Liver (tissue), 9 donors: ENCODE results near the gene ANKRD10. TPM values are rescaled to one million over a fixed set of nuclear protein-coding genes. Genes with fewer than 3 reads are reported as not detected.

Experiments used
- DNase-seq: peaks from one replicate; pipeline ENCODE4 v3.0.0-alpha.2; 2017; ENCODE audit warnings: low spot score
- H3K27ac ChIP-seq, 2 donors: one replicate each; pipeline ENCODE4 v1.7.0; 2013; ENCODE audit warnings: inconsistent platforms in 2 of 2, low read length in 2 of 2, control low read depth in 1 of 2, low read depth in 1 of 2, mild to moderate bottlenecking in 1 of 2
- H3K27me3 ChIP-seq, 4 donors: one replicate each; pipeline versions ENCODE4 v1.6.1 to v1.7.0; 2013; ENCODE audit warnings: low read length in 3 of 4, inconsistent platforms in 1 of 4, mild to moderate bottlenecking in 1 of 4, moderate library complexity in 1 of 4; ENCODE audit not compliant: control insufficient read depth in 4 of 4, insufficient read depth in 4 of 4
- H3K36me3 ChIP-seq, 4 donors: one replicate each; pipeline versions ENCODE4 v1.6.1 to v1.7.0; 2013; ENCODE audit warnings: low read length in 3 of 4, mild to moderate bottlenecking in 3 of 4, low read depth in 1 of 4, moderate library complexity in 1 of 4; ENCODE audit not compliant: control insufficient read depth in 4 of 4, insufficient read depth in 3 of 4
- H3K4me1 ChIP-seq, 4 donors: one replicate each; pipeline versions ENCODE4 v1.6.1 to v1.7.0; 2013; ENCODE audit warnings: low read length in 3 of 4, mild to moderate bottlenecking in 3 of 4, moderate library complexity in 1 of 4; ENCODE audit not compliant: control insufficient read depth in 4 of 4, insufficient read depth in 4 of 4
- H3K4me3 ChIP-seq, 3 donors: one replicate each; pipeline versions ENCODE4 v1.6.1 to v1.7.0; 2013; ENCODE audit warnings: low read length in 3 of 3, control low read depth in 1 of 3, low read depth in 1 of 3, mild to moderate bottlenecking in 1 of 3
- H3K9ac ChIP-seq, 2 donors: one replicate each; pipeline ENCODE4 v1.7.0; 2013; ENCODE audit warnings: low read length in 2 of 2, mild to moderate bottlenecking in 2 of 2, moderate library complexity in 2 of 2, control low read depth in 1 of 2, low read depth in 1 of 2
- H3K9me3 ChIP-seq, 4 donors: one replicate each; pipeline versions ENCODE4 v1.6.1 to v1.7.0; 2013; ENCODE audit warnings: low read length in 3 of 4; ENCODE audit not compliant: control insufficient read depth in 4 of 4
- ATF3 ChIP-seq: IDR thresholded peaks from 2 replicates; pipeline ENCODE4 v1.6.1; 2016; ENCODE audit warnings: antibody characterized with exemption
- CTCF ChIP-seq: fragments of 150-350 bp; IDR thresholded peaks from 2 replicates; pipeline ENCODE4 v1.5.1; 2017; ENCODE audit warnings: improper control_type of control experiment, low read depth, low read length; ENCODE audit not compliant: missing input control
- EGR1 ChIP-seq, 2 donors: IDR thresholded peaks; 2 replicates each; pipeline ENCODE4 v1.6.1; 2016 to 2018; ENCODE audit warnings: antibody characterized with exemption in 2 of 2, low read depth in 2 of 2
- FOXA1 ChIP-seq: IDR thresholded peaks from 2 replicates; pipeline ENCODE4 v1.6.1; 2016; ENCODE audit warnings: antibody characterized with exemption
- FOXA2 ChIP-seq: IDR thresholded peaks from 2 replicates; pipeline ENCODE4 v1.6.1; 2016; ENCODE audit warnings: antibody characterized with exemption
- GABPA ChIP-seq, 2 donors: IDR thresholded peaks in 1 of 2; conservative IDR thresholded peaks in 1 of 2; 2 replicates each; pipeline ENCODE4 v1.6.1; 2016; ENCODE audit warnings: antibody characterized with exemption in 2 of 2, mild to moderate bottlenecking in 1 of 2, moderate library complexity in 1 of 2
- HNF4A ChIP-seq, 2 donors: conservative IDR thresholded peaks; 2 replicates each; pipeline ENCODE4 v1.6.1; 2016; ENCODE audit warnings: antibody characterized with exemption in 2 of 2, mild to moderate bottlenecking in 2 of 2
- HNF4G ChIP-seq: IDR thresholded peaks from 2 replicates; pipeline ENCODE4 v1.6.1; 2016; ENCODE audit warnings: antibody characterized with exemption
- JUND ChIP-seq, 2 donors: IDR thresholded peaks; 2 replicates each; pipeline ENCODE4 v1.6.1; 2016; ENCODE audit warnings: antibody characterized with exemption in 2 of 2
- NR2F2 ChIP-seq: IDR thresholded peaks from 2 replicates; pipeline ENCODE4 v1.6.1; 2016; ENCODE audit warnings: antibody characterized with exemption
- RAD21 ChIP-seq, 2 donors: IDR thresholded peaks; 2 replicates each; pipeline ENCODE4 v1.6.1; 2016; ENCODE audit warnings: antibody characterized with exemption in 2 of 2, mild to moderate bottlenecking in 2 of 2
- REST ChIP-seq: IDR thresholded peaks from 2 replicates; pipeline ENCODE4 v1.6.1; 2016; ENCODE audit warnings: antibody characterized with exemption, mild to moderate bottlenecking
- RXRA ChIP-seq, 2 donors: IDR thresholded peaks; 2 replicates each; pipeline ENCODE4 v1.6.1; 2017 to 2018; ENCODE audit warnings: antibody characterized with exemption in 2 of 2, mild to moderate bottlenecking in 1 of 2
- SP1 ChIP-seq: IDR thresholded peaks from 2 replicates; pipeline ENCODE4 v1.6.1; 2018; ENCODE audit warnings: antibody characterized with exemption, mild to moderate bottlenecking
- TAF1 ChIP-seq: conservative IDR thresholded peaks from 2 replicates; pipeline ENCODE4 v1.6.1; 2016; ENCODE audit warnings: antibody characterized with exemption, mild to moderate bottlenecking
- YY1 ChIP-seq: IDR thresholded peaks from 2 replicates; pipeline ENCODE4 v1.6.1; 2016; ENCODE audit warnings: antibody characterized with exemption, mild to moderate bottlenecking
- ZBTB33 ChIP-seq: IDR thresholded peaks from 2 replicates; pipeline ENCODE4 v1.6.1; 2016; ENCODE audit warnings: antibody characterized with exemption
- WGBS: extraction: QIAGEN DNeasy Blood & Tissue Kit; methylation state at CpG from one replicate; pipeline ENCODE4 v1.1.7; 2013; 5-methylcytosine and 5-hydroxymethylcytosine counted together
- polyA plus RNA-seq, 2 donors: library from polyadenylated mRNA; stranded (reverse) in 1 of 2; unstranded in 1 of 2; fragments of 200-250 nt in 1 of 2; fragments of >200 nt in 1 of 2; fragmentation: Nextera tagmentation in 1 of 2; extraction: Ambion mirVana in 1 of 2; gene quantifications; one replicate each; pipeline versions ENCODE4 v1.2.1 to v1.2.3, GENCODE V29; 2013 to 2015
- total RNA-seq, 2 donors: library from RNA; depleted of rRNA; stranded (reverse); fragments of >200 nt; gene quantifications; one replicate each; pipeline ENCODE4 v1.2.3, GENCODE V29; 2014
- TF ChIP-seq, protein P1 (sequence below): IDR thresholded peaks from 2 replicates; pipeline ENCODE4 v1.6.1; 2016; ENCODE audit warnings: antibody characterized with exemption
- donor health status: healthy.
- donor health status: healthy.
- donor health status: healthy.
- donor health status: healthy.
- donor health status: healthy.

The ANKRD10 gene
- total and polyA plus RNA-seq, 4 donors, result 18.8 to 74.1 (median 52.9) TPM

DNA sequence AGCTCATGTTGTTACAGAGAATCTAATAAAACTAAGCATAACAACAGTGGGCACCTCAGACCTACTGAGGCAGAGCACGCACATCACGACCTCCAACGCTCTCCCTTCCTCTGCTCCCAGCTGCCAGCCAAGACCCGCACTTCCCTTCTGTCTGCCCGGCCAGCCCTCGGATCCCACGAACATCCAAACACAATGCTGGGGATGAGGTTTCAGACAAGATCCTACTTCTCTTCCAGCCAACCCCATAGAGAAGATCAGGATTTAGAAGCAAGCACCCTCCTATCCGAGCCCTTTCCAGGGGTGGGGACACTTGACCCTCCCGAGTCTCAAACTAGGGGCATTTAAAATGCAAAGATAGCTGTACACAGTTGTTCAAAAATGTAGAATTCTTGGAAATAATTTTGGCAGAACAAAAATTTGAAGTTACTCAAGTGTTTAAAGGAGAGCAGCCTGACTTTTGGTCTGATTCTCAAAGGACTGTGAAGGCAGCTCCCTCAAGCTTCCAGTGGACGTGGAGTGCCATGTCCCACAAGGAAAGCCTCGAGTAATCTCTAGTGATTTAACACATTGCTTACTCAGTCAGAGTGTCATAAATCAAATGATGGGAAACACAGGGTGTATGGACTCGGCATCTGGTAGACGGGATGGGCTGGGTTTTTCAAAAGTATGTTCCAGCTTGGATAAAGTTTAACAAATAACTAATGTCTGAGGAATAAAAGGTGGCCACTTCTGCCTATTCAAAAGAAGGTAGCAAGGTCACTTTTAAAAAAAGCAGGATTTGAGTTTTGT lies 32.8 kb downstream of the ANKRD10 start (continued):
- TF ChIP-seq CTCF (no peak), FOXA2 (no peak), TAF1 (no peak), SP1 (no peak), EGR1 (IDR thresholded peaks at IDR 0.05; ENCODE audit: low read depth in 2 of 2) (no peak), YY1 (no peak), NR2F2 (no peak), RXRA (IDR thresholded peaks at IDR 0.05) (no peak), JUND (IDR thresholded peaks at IDR 0.05) (no peak), FOXA1 (no peak), HNF4A (conservative IDR thresholded peaks at IDR 0.05) (no peak)

GRCh38 chr13:110880627-110881026 lies 34.2 kb downstream of the ANKRD10 start:
- Histone ChIP-seq H3K36me3 (peaks cover 0 to 4% (median 2%) of the 10 kb centered on the region in 4 donors), H3K4me3 (no peak overlapping the region), H3K27ac (no peak overlapping the region), H3K4me1 (no peaks in the 10 kb centered on the region), H3K9ac (no peak overlapping the region), H3K27me3 (no peaks in the 10 kb centered on the region), H3K9me3 (no peaks in the 10 kb centered on the region)
- DNase-seq, result no peak
- WGBS, result 96% methylated on average over 7 of the region's 7 CpGs
- TF ChIP-seq YY1 (no peak), FOXA2 (no peak), RXRA (IDR thresholded peaks at IDR 0.05) (no peak), ZBTB33 (no peak), SP1 (no peak), FOXA1 (no peak), EGR1 (IDR thresholded peaks at IDR 0.05; ENCODE audit: low read depth in 2 of 2) (no peak), CTCF (no peak), REST (no peak), GABPA (IDR thresholded peaks at IDR 0.05 in 1 of 2, conservative IDR thresholded peaks at IDR 0.05 in 1 of 2) (no peak), TAF1 (no peak), ATF3 (no peak), RAD21 (IDR thresholded peaks at IDR 0.05) (no peak), HNF4G (no peak), HNF4A (conservative IDR thresholded peaks at IDR 0.05) (no peak), NR2F2 (no peak), JUND (IDR thresholded peaks at IDR 0.05) (no peak)
- TF ChIP-seq, protein P1, sequence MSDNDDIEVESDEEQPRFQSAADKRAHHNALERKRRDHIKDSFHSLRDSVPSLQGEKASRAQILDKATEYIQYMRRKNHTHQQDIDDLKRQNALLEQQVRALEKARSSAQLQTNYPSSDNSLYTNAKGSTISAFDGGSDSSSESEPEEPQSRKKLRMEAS, result no peak
